CD4-positive, alpha-beta T cell treated with Interferon alpha-2 for 1 hour (primary cell): ENCODE data around the gene RHEB.
A peak's percentile ranks its signal among the peaks of the same experiment; 100 is the strongest.

Experiments used
- DNase-seq, 2 donors: peaks; one replicate each; pipeline ENCODE4 v3.0.0-alpha.2; 2020 to 2022

Gene RHEB

GRCh38 chr7:151429560-151430331 lies 89.9 kb downstream of the RHEB start:
- peak; percentile 76 to 84 for DNase-seq

- DNase-seq: no peak
Measured at GRCh38 chr7:151429237-151429559, 90.5 kb downstream of the RHEB start.

DNA sequence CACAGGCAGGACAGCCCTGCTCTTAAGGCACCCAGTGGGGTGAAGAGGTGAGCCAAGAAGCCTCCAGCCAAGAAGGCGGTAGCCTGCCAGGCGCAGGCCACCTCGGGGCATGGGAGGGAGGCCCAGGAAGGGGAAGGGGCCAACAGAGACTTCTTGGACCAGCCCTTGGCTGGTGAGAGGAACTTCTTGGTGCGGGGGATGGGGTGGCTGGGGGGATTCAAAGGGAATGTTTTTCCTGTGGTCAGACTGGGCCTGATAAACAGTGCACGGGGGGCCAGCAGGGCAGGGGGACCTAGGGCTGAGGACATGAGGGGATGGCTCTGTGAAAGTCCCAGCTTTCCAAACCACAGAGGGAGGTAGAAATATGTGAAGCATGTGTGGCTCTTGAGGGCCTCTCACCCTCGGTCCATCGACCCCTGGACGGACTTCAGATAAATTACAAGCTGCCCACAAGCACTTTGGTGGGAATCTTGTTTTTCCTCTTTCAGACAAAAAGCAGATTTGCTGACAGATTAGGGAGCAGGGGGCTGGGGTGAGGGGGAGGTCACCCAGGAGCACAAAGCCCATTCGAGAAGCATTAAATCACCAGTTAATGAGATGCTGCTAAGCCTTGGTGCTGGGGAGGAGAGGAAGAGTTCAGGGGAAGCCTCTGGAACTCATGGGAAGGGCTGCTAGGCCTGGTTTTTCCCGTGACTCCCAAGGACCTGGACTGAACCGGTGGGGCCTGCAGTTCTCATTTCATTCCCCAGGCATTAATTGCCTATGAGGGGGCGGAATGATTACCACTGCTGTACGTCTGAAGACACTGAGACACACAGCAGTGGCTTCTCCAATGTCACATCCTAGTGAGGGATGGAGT lies 91.1 kb downstream of the RHEB start:
- DNase-seq: no peak

DNA sequence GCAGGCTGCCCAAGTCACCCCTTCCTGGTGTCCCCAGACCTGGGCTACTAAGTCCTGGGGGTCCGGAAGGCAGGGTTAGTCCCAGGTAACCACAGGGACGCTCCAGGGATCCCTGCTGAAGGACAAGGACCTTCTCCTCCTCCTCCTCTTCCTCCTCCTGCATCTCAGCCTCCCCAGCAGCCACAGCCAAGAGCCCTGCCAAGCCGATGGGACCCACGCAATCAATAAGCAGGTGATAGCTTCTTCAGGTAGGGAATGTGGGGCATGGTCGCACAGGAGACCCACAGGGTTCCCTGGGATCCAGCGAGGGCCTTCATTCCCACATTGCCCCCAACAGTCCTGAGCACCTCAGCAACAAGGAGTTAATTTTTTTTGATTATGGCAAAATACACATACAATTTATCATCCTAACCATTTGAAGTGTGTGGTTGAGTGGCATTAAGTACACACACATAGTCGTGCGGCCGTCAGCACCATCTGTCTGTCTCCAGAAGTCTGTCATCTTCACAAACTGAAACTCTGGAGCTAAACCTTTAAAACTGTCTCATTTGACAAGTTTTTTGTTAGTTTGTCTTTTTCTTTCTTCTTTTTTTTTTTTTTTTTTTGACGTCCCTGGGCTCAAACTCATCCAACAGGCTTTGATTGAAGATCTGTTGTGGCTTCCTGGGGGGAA lies 91.9 kb downstream of the RHEB start:
- DNase-seq: no peak

- no peak for DNase-seq
Measured at GRCh38 chr7:151426904-151427704, 92.6 kb downstream of the RHEB start.

GRCh38 chr7:151426441-151426903 lies 93.2 kb downstream of the RHEB start:
- no peak for DNase-seq

- DNase-seq: no peak
Measured at GRCh38 chr7:151425670-151426440, 93.8 kb downstream of the RHEB start.

- DNase-seq: no peak
Measured at GRCh38 chr7:151424799-151425198, 94.9 kb downstream of the RHEB start.

DNA sequence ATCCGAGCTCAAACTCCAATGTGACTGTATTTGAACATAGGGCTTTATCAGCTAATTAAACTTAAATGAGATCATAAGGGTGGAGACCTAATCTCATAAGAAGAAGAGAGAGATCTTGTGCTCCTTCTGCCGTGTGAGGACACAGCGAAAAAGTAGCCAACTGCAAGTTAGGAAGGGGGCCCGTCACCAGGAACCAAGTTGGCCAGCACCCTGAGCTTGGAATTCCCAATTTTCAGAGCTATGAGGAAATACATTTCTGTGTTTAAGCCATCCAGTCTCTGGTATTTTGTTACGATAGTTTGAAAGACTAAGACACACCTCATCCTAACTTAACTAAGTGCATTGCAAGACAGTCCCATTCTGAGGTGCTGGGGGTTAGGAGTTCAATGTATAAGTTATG lies 95.8 kb downstream of the RHEB start:
- no peak for DNase-seq

DNA sequence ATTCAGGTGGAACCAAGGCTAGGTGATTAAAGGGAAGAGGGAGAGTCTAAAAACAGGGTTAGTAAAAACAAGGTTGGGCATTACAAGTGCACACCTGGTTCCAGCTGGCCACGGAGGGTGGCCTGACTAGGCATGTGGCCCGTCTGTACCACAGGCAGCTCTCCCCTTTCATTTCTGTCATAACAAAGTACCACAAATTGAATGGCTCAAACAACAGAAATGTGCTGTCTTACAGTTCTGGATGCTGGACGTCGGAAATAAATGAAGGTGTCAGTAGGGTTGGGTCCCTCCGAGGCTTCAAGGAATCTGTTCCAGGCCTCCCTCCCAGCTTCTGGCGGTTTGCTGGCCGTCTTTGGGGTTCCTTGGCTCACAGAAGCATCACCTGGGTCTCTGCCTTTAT lies 96.5 kb downstream of the RHEB start:
- no peak for DNase-seq

GRCh38 chr7:151422212-151422611 lies 97.5 kb downstream of the RHEB start:
- no peak for DNase-seq

- DNase-seq: no peak
Measured at GRCh38 chr7:151420144-151420543, 99.6 kb downstream of the RHEB start.

DNA sequence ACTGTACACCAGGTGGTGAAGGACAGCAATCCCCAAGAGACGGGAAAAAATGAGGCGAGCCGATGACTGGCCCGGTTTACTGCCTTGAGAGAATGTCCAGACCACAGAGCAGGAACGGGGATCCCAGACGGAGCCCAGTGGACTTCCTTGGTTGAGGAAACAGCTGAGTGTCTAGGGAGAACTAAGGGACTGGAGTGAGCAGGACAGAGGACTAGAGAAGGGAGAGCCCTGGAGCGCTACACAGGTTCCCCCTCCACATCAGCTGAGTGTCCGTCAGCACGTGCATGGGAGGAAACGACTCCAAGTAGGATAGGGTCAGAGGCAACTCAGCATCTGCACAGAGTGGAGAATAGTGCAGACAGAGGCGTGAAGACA lies 102.8 kb downstream of the RHEB start:
- DNase-seq: no peak

GRCh38 chr7:151416112-151416940 lies 103.4 kb downstream of the RHEB start:
- DNase-seq: no peak
